Measurements from ENCODE around the gene ULK4. TPM values are rescaled to one million over a fixed set of nuclear protein-coding genes. Genes with fewer than 3 reads are reported as not detected.

The ULK4 gene
- total and polyA plus RNA-seq, 9 of the 15 experiments (the other 6 are each of a cell fraction or from before 2014, with no cell fraction given), result 3.0 to 5.9 (median 3.5) TPM

- TF ChIP-seq PCBP1 (IDR thresholded peaks at IDR 0.05; ENCODE audit: low read depth, low read length, poor library complexity, severe bottlenecking) (peak; percentile 45), SMC3 (conservative IDR thresholded peaks at IDR 0.05; ENCODE audit: insufficient read depth, low read depth, low read length) (no peak), ZBTB26 (CRISPR knock-in tag; IDR thresholded peaks at IDR 0.05) (no peak), PRPF4 (IDR thresholded peaks at IDR 0.05; ENCODE audit: insufficient read depth, low read depth, low read length, poor library complexity, severe bottlenecking) (no peak), BRD4 (IDR thresholded peaks at IDR 0.05) (no peak), CXXC5 (CRISPR knock-in tag; IDR thresholded peaks at IDR 0.05) (peak; percentile 81), HDAC8 (tag; IDR thresholded peaks at IDR 0.05) (no peak), PATZ1 (CRISPR knock-in tag; IDR thresholded peaks at IDR 0.05; ENCODE audit: borderline replicate concordance) (no peak), BRCA1 (IDR thresholded peaks at IDR 0.05) (no peak), BRCA1 (CRISPR knock-in tag; IDR thresholded peaks at IDR 0.05) (no peak), GABPB2 (CRISPR knock-in tag; conservative IDR thresholded peaks at IDR 0.05) (no peak), SMAD4 (CRISPR knock-in tag; conservative IDR thresholded peaks at IDR 0.05) (peak; percentile 41; the same call in 1 of the 2 replicates), ZNF239 (CRISPR knock-in tag; IDR thresholded peaks at IDR 0.05) (no peak), GATAD2B (IDR thresholded peaks at IDR 0.05; ENCODE audit: borderline replicate concordance) (no peak), GABPB1 (CRISPR knock-in tag; IDR thresholded peaks at IDR 0.05) (peak; percentile 94), ZBTB8A (IDR thresholded peaks at IDR 0.05; ENCODE audit: partially characterized antibody) (no peak), ZNF347 (CRISPR knock-in tag; IDR thresholded peaks at IDR 0.05; ENCODE audit: low read depth) (no peak), ATF6 (CRISPR knock-in tag; IDR thresholded peaks at IDR 0.05) (0 out of 2 replicates have a peak, but pooled peaks have one; percentile 61), HNRNPLL (IDR thresholded peaks at IDR 0.05; ENCODE audit: low read depth, low read length, poor library complexity, severe bottlenecking) (peak; percentile 84), ZNF41 (CRISPR knock-in tag; conservative IDR thresholded peaks at IDR 0.05) (no peak), KDM2B (CRISPR knock-in tag; IDR thresholded peaks at IDR 0.05) (0 out of 2 replicates have a peak, but pooled peaks have one; percentile 17), MEF2D (tag; conservative IDR thresholded peaks at IDR 0.05; ENCODE audit: low read depth) (no peak), MBD2 (IDR thresholded peaks at IDR 0.05; ENCODE audit: borderline replicate concordance, low read depth) (peak; percentile 99), POLR2H (tag; IDR thresholded peaks at IDR 0.05; ENCODE audit: low read depth) (no peak)
These were observed at the start of gene ULK4 (continued) for GRCh38 chr3:41961751-41962679.

Measured in K562 (cell line).